B cell (primary cell): Measurements from ENCODE around the gene MECR. TPM values are rescaled to one million over a fixed set of nuclear protein-coding genes. Genes with fewer than 3 reads are reported as not detected.

Experiments used
- ATAC-seq: fragments of 200-7000 bp; cut with Tn5 transposase; one replicate; pipeline ENCODE4 v1.10.0; 2021; ENCODE audit warnings: low read depth, mild to moderate bottlenecking, moderate number of reproducible peaks, moderate library complexity
- CTCF ChIA-PET: fragments of 350-600 bp; sonication (Branson Sonifier 250); formaldehyde crosslinking; loops from one replicate; lab custom pipeline; 2021; ENCODE audit warnings: antibody characterized with exemption, inconsistent platforms; lab: Charles Lee
- POLR2A ChIA-PET: fragments of 350-600 bp; sonication (Branson Sonifier 250); formaldehyde crosslinking; loops from one replicate; lab custom pipeline; 2021; ENCODE audit warnings: antibody characterized with exemption; lab: Charles Lee
- DNase-seq: peaks from one replicate; pipeline ENCODE4 v3.0.0; 2013
- H2AFZ ChIP-seq: 2 replicates; pipeline ENCODE4 v1.6.1; 2012; ENCODE audit warnings: mild to moderate bottlenecking, low read depth, low read length; ENCODE audit not compliant: insufficient read depth, poor library complexity, severe bottlenecking
- H3K27ac ChIP-seq, 2 donors: 1 replicate in 1 of 2; 2 replicates in 1 of 2; pipeline ENCODE4 v1.5.1; 2012 to 2013; ENCODE audit warnings: low read length in 2 of 2, mild to moderate bottlenecking in 2 of 2, moderate library complexity in 1 of 2
- H3K27me3 ChIP-seq, 4 experiments: fragments of 200-600 bp in 1 of 4; sonication (generic) in 1 of 4; replicated peaks in 1 of 4; 1 replicate in 2 of 4; 2 replicates in 2 of 4; pipeline versions ENCODE4 v1.6.1 to v1.7.0; 2013 to 2016; ENCODE audit warnings: low read length in 3 of 4, mild to moderate bottlenecking in 2 of 4, mixed read lengths in 1 of 4, moderate library complexity in 1 of 4; ENCODE audit not compliant: insufficient read depth in 4 of 4, control insufficient read depth in 3 of 4; ENCODE audit errors: control extremely low read depth in 1 of 4
- H3K36me3 ChIP-seq, 2 experiments: replicated peaks in 1 of 2; 1 replicate in 1 of 2; 2 replicates in 1 of 2; pipeline versions ENCODE4 v1.6.1 to v1.7.1; 2013; ENCODE audit warnings: low read length in 1 of 2; ENCODE audit not compliant: insufficient read depth in 2 of 2, control insufficient read depth in 1 of 2; ENCODE audit errors: control extremely low read depth in 1 of 2, extremely low read depth in 1 of 2
- H3K4me1 ChIP-seq, 2 donors: fragments of 200-600 bp in 1 of 2; sonication (generic) in 1 of 2; 1 replicate in 1 of 2; 2 replicates in 1 of 2; pipeline versions ENCODE4 v1.5.1 to v1.6.1; 2013 to 2017; ENCODE audit warnings: low read length in 2 of 2; ENCODE audit not compliant: control insufficient read depth in 2 of 2, insufficient read depth in 2 of 2
- H3K4me2 ChIP-seq: replicated peaks from 2 replicates; pipeline ENCODE3; 2012; ENCODE audit warnings: mild to moderate bottlenecking, low read depth, low read length; ENCODE audit not compliant: poor library complexity, severe bottlenecking
- H3K4me3 ChIP-seq, 5 experiments: fragments of 200-600 bp in 1 of 5; sonication (generic) in 1 of 5; 1 replicate in 3 of 5; 2 replicates in 2 of 5; pipeline versions ENCODE4 v1.5.1 to v1.7.0; 2011 to 2016; ENCODE audit warnings: low read length in 4 of 5, mild to moderate bottlenecking in 4 of 5, low read depth in 2 of 5, control low read depth in 1 of 5, moderate library complexity in 1 of 5; ENCODE audit not compliant: insufficient read depth in 1 of 5; ENCODE audit errors: control extremely low read depth in 1 of 5, extremely low read depth in 1 of 5
- H3K79me2 ChIP-seq: fragments of 200-600 bp; sonication (generic); one replicate; pipeline ENCODE4 v1.6.0; 2016; ENCODE audit warnings: low read length; ENCODE audit not compliant: control insufficient read depth, insufficient read depth
- H3K9ac ChIP-seq: fragments of 200-600 bp; sonication (generic); 2 replicates; pipeline ENCODE4 v1.6.1; 2017; ENCODE audit warnings: mild to moderate bottlenecking, low read length, moderate library complexity
- H3K9me3 ChIP-seq, 3 donors: one replicate each; pipeline versions ENCODE4 v1.6.1 to v1.7.1; 2013; ENCODE audit warnings: low read length in 2 of 3; ENCODE audit not compliant: control insufficient read depth in 2 of 3, insufficient read depth in 1 of 3; ENCODE audit errors: control extremely low read depth in 1 of 3
- H4K20me1 ChIP-seq: 2 replicates; pipeline ENCODE4 v1.6.0; 2012; ENCODE audit warnings: mild to moderate bottlenecking, low read length; ENCODE audit not compliant: insufficient read depth, control insufficient read depth, poor library complexity, severe bottlenecking
- H3K27ac Mint-ChIP-seq: one replicate; pipeline ENCODE4 v1.8.0; 2021; ENCODE audit warnings: mixed read lengths
- H3K27me3 Mint-ChIP-seq: one replicate; pipeline ENCODE4 v1.8.0; 2021; ENCODE audit warnings: mixed read lengths
- H3K4me1 Mint-ChIP-seq: one replicate; pipeline ENCODE4 v1.8.0; 2021; ENCODE audit warnings: mixed read lengths
- H3K4me3 Mint-ChIP-seq: one replicate; pipeline ENCODE4 v1.8.0; 2021; ENCODE audit warnings: mixed read lengths
- H3K9me3 Mint-ChIP-seq: one replicate; pipeline ENCODE4 v1.8.0; 2022; ENCODE audit warnings: mixed read lengths; ENCODE audit not compliant: insufficient read depth
- EZH2 ChIP-seq: IDR thresholded peaks from 2 replicates; pipeline ENCODE4 v1.6.1; 2012; ENCODE audit warnings: borderline replicate concordance, low read depth, mild to moderate bottlenecking, moderate library complexity, low read length; ENCODE audit not compliant: insufficient read depth, poor library complexity, severe bottlenecking
- WGBS: methylation state at CpG from one replicate; pipeline ENCODE4 v1.1.5; 2013; ENCODE audit warnings: missing lambda C conversion rate; ENCODE audit not compliant: insufficient coverage; 5-methylcytosine and 5-hydroxymethylcytosine counted together
- intact Hi-C: fragments of 100-400 bp; cut with micrococcal nuclease; formaldehyde crosslinking; loops from one replicate; pipeline ENCODE4 v1.10.0; 2022
- polyA plus RNA-seq: library from polyadenylated mRNA; depleted of rRNA; stranded (reverse); fragments of >200 nt; gene quantifications from 2 replicates; pipeline ENCODE4 v1.2.3, GENCODE V29; 2012
- total RNA-seq, 2 donors: library from RNA; stranded (reverse); fragments of 120-200 nt in 1 of 2; gene quantifications; 1 replicate in 1 of 2; 2 replicates in 1 of 2; pipeline versions ENCODE4 v1.2.3 to v1.2.4, GENCODE V29; 2013 to 2022
- TF ChIP-seq, protein P1 (sequence below): fragments of 200-600 bp; IDR thresholded peaks from one replicate; pipeline ENCODE4 v1.8.0; 2022; ENCODE audit warnings: antibody characterized with exemption, mild to moderate bottlenecking

The MECR gene
- total and polyA plus RNA-seq, 2 donors (not counting 1 experiment from before 2014, with no cell fraction given) = 15.9 to 16.2 TPM

DNA sequence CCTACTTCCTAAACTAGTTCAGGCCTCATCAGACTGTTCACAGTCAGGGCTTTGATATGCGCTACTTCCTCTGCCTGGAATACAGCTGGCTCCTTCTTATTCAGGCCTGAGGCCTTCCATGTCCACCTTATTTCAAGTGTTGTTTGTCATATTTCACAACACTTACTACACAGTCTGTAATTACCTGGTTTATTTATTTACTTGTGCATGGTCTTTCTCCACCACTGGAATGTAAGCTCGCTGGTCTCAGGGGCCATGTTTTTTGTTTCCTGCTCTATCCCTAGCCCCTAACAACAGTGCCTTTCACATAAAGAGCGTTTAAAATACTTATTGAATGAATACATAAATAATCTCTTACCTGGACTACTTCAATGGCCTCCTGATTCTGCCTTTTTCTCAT, 44.5 kb downstream of the MECR start:
- no peak overlapping the region for H3K27ac ChIP-seq
- H3K9ac ChIP-seq = no peak overlapping the region
- H3K9me3 Mint-ChIP-seq = no peaks in the 10 kb centered on the region
- no peak overlapping the region for H3K4me2 ChIP-seq
- H2AFZ ChIP-seq = no peak overlapping the region
- no peak for DNase-seq
- no peaks in the 10 kb centered on the region for H3K9me3 ChIP-seq
- WGBS = 100% methylated on average over 1 of the region's 3 CpGs
- ChIA-PET CTCF (interaction anchor here (1.8 to 2.0 kb wide), 2 partner anchors 16 to 304 kb away, joined by 4 to 8 read pairs; no protein-coding TSS in a partner anchor), POLR2A (no interaction called here)
- H3K4me1 ChIP-seq = peaks cover 3 to 7% of the 10 kb centered on the region in 2 donors
- H3K27ac Mint-ChIP-seq = no peak overlapping the region
- no peaks in the 10 kb centered on the region for H3K27me3 ChIP-seq
- TF ChIP-seq EZH2 = no peak
- TF ChIP-seq, protein P1, sequence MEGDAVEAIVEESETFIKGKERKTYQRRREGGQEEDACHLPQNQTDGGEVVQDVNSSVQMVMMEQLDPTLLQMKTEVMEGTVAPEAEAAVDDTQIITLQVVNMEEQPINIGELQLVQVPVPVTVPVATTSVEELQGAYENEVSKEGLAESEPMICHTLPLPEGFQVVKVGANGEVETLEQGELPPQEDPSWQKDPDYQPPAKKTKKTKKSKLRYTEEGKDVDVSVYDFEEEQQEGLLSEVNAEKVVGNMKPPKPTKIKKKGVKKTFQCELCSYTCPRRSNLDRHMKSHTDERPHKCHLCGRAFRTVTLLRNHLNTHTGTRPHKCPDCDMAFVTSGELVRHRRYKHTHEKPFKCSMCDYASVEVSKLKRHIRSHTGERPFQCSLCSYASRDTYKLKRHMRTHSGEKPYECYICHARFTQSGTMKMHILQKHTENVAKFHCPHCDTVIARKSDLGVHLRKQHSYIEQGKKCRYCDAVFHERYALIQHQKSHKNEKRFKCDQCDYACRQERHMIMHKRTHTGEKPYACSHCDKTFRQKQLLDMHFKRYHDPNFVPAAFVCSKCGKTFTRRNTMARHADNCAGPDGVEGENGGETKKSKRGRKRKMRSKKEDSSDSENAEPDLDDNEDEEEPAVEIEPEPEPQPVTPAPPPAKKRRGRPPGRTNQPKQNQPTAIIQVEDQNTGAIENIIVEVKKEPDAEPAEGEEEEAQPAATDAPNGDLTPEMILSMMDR = no peak
- no peaks in the 10 kb centered on the region for H3K36me3 ChIP-seq
- no peak overlapping the region for H3K4me3 Mint-ChIP-seq
- H3K27me3 Mint-ChIP-seq = no peaks in the 10 kb centered on the region
- H3K79me2 ChIP-seq = peaks cover 4% of the 10 kb centered on the region
- ATAC-seq = no peak
- intact Hi-C loops = no loop called here
- no peak overlapping the region for H3K4me3 ChIP-seq
- peaks cover 5% of the 10 kb centered on the region for H3K4me1 Mint-ChIP-seq
- peaks cover 5% of the 10 kb centered on the region for H4K20me1 ChIP-seq

DNA sequence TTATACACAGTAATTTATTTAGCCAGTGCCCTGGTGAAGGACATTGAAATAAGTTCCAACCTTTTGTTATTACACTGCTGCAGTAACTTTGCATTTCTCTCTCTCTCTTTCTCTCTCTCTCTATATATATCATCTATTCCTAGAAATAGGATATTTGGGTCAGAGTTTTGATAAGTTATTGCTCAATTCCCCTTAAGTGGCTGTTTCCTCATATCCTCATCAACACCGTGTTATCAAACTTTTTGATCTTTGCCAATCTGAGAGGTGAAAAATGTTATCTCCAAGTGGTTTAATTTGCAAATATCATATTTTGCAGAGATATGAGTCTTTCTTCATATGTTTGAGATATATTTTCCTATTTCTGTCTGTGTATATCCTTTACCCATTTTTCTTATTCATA, 47.4 kb downstream of the MECR start:
- Histone ChIP-seq H3K36me3 (peaks cover 2 to 14% of the 10 kb centered on the region in 2 experiments), H3K4me3 (no peak overlapping the region), H3K27ac (no peak overlapping the region), H4K20me1 (peaks cover 35% of the 10 kb centered on the region), H3K9ac (no peak overlapping the region), H3K4me2 (no peak overlapping the region), H3K9me3 (no peaks in the 10 kb centered on the region), H2AFZ (peak overlapping the region; percentile 1), H3K4me1 (peaks cover 26 to 33% of the 10 kb centered on the region in 2 donors), H3K27me3 (no peaks in the 10 kb centered on the region), H3K79me2 (peaks cover 33% of the 10 kb centered on the region)
- H3K4me1 Mint-ChIP-seq = peaks cover 30% of the 10 kb centered on the region
- peak overlapping the region; percentile 94 for H3K4me3 Mint-ChIP-seq
- WGBS = no CpG with 5 or more reads among the region's 1 CpG
- POLR2A ChIA-PET = no interaction called here
- H3K27ac Mint-ChIP-seq = peak overlapping the region; percentile 29
- ATAC-seq (no peak), DNase-seq (no peak)
- no peaks in the 10 kb centered on the region for H3K27me3 Mint-ChIP-seq
- intact Hi-C loops = loop anchor here (5.0 kb wide), 3 partner anchors 61 to 936 kb away; partner anchors contain the start of genes RCC1 and TMEM200B
- H3K9me3 Mint-ChIP-seq = no peaks in the 10 kb centered on the region
- CTCF ChIA-PET = interaction anchor here (5.5 kb wide), 1 partner anchor 18 kb away, joined by 52 read pairs; no protein-coding TSS in a partner anchor
- TF ChIP-seq, protein P1 = no peak
- TF ChIP-seq EZH2 = no peak
